ENCODE data around the gene PARP1. TPM values are rescaled to one million over a fixed set of nuclear protein-coding genes. Genes with fewer than 3 reads are reported as not detected.
"Not testable (repeated sequence)": the region's sequence is repeated elsewhere in the genome, so short reads cannot be mapped to it uniquely, and the experiment has no call there.

PARP1 gene
- total RNA-seq, 1 donor from 2014 or later: 140 TPM

GRCh38 chr1:226362891-226363447, 44.9 kb downstream of the PARP1 start:
- intact Hi-C loops (cut with micrococcal nuclease): no loop called here
- ATAC-seq (peak; percentile 19), DNase-seq (no peak)

- intact Hi-C loops (cut with micrococcal nuclease): no loop called here
- ATAC-seq (no peak), DNase-seq (no peak)
These were observed 45.5 kb downstream of the PARP1 start for GRCh38 chr1:226362361-226362760.

DNA sequence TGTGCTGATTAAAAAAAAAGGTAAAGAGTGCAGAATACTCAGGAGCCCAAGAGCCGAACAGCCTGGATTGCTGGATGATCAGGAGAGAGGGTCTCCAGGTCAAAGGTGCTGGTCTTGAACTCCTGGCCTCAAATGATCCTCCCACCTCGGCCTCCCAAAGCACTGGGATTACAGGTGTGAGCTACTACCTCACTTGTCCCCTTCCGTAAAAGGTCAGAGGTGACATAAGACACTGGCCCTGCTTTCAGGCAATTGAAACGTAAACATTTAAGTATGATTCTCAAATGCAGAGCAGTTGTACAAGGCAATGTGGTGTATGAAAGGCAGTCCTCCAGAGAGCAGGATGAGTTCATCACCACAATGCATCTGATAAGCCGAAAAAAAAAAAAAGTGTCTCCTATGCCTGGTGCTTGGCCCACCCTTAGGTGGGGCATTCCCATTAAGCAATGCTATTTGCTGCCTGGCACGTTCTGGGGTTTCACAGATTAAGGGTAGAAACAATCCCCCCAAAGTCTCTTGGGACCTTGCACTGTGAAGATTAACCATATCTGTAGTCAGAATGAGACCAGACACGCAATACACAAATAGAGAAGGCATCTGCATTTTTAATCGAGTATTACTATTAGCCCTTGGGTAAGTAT, 47.7 kb downstream of the PARP1 start:
- DNase-seq: no peak
- no peak for ATAC-seq
- intact Hi-C loops (cut with micrococcal nuclease): no loop called here

GRCh38 chr1:226357416-226357815, 50.5 kb downstream of the PARP1 start:
- intact Hi-C loops (cut with micrococcal nuclease): no loop called here
- no peak for DNase-seq
- ATAC-seq: no peak

DNA sequence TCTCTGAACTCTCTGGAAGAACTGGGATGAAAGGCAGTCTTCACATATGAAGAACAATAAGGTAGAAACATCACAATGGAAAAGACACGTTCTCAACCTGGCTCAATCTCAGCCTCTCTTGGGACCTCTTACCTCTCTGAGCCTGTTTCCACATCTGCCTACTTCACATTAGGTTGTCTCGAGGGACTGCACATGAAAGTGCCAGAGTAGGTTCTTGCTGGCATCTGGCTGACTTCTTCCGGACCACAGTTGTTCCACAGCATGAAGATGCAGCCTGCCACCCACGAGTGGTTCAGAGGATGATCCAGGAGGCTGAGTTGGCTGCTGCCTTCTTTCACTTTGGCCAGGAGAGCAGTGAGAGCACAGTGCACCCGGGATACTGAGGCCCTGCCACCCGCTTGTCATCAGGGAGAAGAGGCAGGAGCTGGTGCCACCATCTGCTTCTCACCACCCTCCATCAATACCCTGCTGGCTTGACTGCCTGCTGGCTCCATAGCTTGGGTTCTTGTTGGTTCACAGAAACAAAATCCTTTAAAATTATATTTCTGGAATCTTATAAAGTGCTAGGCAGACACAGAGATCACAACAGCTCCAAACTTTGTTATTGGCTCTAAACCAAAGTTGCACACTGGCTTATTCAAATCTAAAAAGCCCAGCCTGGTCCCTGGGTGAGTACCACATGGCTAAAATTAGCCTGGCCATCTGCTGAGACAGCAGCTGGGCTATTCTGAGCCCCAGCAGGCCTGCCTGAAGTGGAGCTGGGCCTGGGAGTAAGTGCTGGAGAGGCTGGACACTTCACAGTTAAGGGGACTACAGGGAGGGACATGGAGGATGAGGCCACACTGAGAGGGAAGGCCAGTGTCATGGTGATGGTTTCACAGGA, 52.0 kb downstream of the PARP1 start:
- ATAC-seq (peak; percentile 92), DNase-seq (peak; percentile 76)
- intact Hi-C loops (cut with micrococcal nuclease): no loop called here

DNA sequence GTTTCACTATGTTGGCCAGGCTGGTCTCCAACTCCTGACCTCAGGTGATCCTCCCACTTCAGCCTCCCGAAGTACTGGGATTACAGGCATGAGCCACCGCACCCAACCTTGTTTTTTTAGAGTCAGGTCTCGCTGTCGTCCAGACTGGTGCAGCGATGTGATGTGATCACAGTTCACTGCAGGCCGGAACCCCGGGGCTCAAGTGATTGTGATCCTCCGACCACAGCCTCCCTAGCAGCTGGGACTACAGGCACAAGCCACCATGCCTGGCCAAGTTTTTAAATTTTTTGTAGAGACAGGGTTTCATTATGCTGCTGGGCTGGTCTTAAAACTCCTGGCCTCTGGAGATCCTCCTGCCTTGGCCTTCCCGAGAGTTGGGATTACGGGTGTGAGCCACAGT, 52.9 kb downstream of the PARP1 start:
- ATAC-seq (no peak), DNase-seq (no peak)
- intact Hi-C loops (cut with micrococcal nuclease): no loop called here

- peak; percentile 41 for ATAC-seq
- intact Hi-C loops (cut with micrococcal nuclease): no loop called here
These were observed 54.0 kb downstream of the PARP1 start for GRCh38 chr1:226353698-226354525.

GRCh38 chr1:226351709-226352108, 56.2 kb downstream of the PARP1 start:
- no peak for DNase-seq
- intact Hi-C loops (cut with micrococcal nuclease): no loop called here

More at GRCh38 chr1:226353698-226354525, 54.0 kb downstream of the PARP1 start:
- no peak for DNase-seq

GRCh38 chr1:226350519-226350865, 57.4 kb downstream of the PARP1 start:
- intact Hi-C loops (cut with micrococcal nuclease): no loop called here
- no peak for DNase-seq
- no peak for ATAC-seq

More at GRCh38 chr1:226351709-226352108, 56.2 kb downstream of the PARP1 start:
- no peak for ATAC-seq

DNA sequence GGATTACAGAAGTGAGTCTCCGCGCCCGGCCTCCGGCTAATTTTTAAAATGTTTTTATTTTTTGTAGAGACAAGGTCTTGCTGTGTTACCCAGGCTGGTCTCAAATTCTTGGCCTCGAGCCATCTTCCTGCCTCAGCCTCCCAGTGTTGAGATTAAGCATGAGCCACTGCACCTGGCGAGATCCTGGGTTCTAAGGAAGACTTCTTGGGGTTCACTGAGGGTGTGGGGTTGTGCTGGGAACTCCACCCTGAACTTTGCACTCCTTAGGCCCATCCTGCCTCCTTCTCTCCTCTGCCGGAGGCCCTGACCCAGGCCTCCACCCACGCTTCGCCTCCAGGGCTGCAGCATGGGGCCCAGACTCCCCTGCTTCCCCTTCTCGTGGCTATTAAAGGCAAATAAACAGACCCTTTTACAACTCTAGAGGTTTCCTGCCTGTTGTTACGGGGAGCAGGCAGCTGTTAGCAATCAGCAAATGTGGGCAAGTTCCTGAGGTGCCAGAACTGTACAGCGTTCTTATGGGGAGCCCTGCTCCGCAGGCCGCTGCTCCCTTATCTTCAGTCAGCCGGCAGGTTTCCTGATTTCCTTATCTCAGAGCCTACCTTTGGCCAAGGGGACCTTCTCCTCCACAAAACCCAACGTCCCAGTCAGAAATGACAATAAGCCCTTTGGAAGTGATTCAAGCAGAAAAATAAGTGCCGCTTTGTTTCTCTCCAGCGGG, 57.9 kb downstream of the PARP1 start:
- intact Hi-C loops (cut with micrococcal nuclease): no loop called here
- DNase-seq: no peak
- ATAC-seq: no peak

DNA sequence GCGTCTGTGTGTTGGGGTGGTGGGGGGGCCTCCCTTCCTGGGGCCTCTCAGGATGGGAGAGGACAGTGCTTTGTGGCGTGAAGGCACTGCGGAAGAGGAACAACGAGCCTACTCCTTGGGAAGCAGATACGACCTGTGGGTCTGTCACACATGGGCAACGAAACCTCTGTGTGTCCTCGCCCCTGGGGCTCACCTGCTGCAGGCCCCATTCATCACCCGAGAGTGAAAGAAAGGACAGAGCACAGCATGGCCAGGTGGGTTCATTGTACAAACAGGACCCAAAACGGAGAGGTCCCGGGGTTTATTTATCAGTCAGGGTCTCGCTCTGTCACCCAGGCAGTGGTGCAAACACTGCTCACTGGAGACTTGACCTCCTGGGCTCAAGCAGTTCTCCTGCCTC, 58.8 kb downstream of the PARP1 start:
- intact Hi-C loops (cut with micrococcal nuclease): no loop called here
- no peak for ATAC-seq
- no peak for DNase-seq

DNA sequence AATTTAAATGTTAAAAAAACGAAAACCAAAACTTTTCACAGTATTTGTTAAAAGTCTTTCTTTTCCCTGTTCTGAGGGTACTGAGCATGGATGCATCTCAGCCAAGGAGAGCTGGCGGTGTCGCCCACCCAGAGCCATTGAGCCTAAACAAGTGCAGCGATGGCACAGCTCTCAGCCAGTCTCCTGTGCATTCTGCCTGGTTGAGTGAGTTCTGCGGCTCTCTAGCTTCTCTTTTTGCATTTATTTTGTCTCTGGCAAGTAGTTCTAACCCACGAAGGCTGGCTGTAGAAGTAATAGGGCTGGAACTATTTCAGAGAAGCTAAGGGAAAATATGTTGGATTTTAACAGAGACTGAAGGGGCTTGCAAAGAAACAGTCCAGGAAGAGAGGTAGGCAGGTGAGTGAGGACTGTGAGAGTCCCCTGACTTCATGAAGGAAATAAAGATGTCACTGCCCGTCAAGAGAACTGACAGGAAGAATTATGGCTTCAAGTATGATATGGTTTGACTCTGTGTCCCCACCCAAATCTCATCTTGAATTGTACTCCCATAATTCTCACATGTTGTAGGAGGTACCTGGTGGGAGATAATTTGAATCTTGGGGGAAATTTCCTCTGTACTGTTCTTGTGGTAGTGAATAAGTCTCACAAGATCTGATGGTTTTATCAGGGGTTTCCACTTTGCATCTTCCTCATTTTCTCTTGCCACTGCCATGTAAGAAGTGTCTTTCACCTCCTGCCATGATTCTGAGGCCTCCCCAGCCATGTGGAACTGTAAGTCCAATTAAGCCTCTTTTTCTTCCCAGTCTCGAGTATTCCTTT, 63.2 kb downstream of the PARP1 start:
- DNase-seq (no peak), ATAC-seq (no peak)
- intact Hi-C loops (cut with micrococcal nuclease): no loop called here

DNA sequence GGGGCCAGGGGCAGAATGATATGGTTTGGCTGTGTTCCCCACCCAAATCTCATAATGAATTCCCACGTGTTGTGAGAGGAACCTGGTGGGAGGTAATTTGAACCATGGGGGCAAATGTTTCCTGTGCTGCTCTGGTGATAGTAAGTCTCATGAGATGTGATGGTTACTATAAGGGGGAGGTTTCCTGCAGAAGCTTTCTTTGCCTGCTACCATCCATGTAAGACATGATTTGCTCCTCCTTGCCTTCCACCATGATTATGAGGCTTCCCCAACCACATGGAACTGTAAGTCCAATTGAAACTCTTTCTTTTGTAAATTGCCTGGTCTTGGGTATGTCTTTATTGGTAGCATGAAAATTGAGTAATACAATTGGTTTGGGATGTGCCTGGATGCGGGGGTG, 65.2 kb downstream of the PARP1 start:
- intact Hi-C loops (cut with micrococcal nuclease): no loop called here
- no peak for DNase-seq
- ATAC-seq: no peak

GRCh38 chr1:226340111-226340510, 67.8 kb downstream of the PARP1 start:
- intact Hi-C loops (cut with micrococcal nuclease); ATAC-seq: not testable (repeated sequence)

GRCh38 chr1:226337276-226337875, 70.5 kb downstream of the PARP1 start:
- intact Hi-C loops (cut with micrococcal nuclease): no loop called here
- DNase-seq: no peak
- ATAC-seq: no peak

More at GRCh38 chr1:226340111-226340510, 67.8 kb downstream of the PARP1 start:
- not testable (repeated sequence) for DNase-seq

- no peak for DNase-seq
- ATAC-seq: no peak
- intact Hi-C loops (cut with micrococcal nuclease): no loop called here
These were observed 72.2 kb downstream of the PARP1 start for GRCh38 chr1:226335661-226336060.

DNA sequence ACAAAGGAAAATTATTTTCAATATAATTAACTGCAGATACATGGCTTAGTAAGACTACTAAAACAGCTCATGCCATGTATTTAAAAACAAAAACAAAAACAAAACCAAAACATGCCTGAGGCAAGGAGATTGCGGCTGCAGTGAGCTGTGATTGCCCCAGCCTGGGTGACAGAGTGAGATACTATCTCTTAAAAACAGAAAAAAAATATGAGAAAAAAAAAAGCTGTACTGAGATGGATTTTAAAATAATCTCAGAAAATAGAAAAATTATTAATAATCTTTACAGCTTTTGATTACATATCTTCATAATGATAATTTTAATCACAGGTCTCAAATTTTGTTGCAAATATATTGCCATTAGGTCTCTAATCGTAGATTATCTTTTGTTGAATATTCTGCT, 74.9 kb downstream of the PARP1 start:
- no peak for DNase-seq
- ATAC-seq: no peak
- intact Hi-C loops (cut with micrococcal nuclease): no loop called here

DNA sequence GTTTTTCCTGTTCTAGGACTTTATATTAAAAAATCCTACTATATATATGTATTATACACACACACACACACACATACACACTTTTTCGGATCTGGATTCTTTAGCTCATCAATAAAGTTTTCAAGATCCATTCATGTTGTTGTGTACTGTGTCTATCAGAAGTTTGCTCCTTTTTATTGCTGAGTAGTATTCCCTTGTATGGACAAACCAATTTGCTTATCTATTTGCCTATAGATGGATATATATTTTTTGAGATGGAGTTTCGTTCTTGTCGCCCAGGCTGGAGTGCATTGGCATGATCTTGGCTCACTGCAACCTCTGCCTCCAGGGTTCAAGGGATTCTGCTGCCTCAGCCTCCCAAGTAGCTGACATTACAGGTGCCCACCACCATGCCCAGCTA, 78.7 kb downstream of the PARP1 start:
- intact Hi-C loops (cut with micrococcal nuclease): no loop called here
- no peak for DNase-seq
- ATAC-seq: no peak

All from left ventricle myocardium superior (tissue), 1 donor.